Renal cortical epithelial cell (primary cell): ENCODE data around the gene F2RL1. TPM values are rescaled to one million over a fixed set of nuclear protein-coding genes. Genes with fewer than 3 reads are reported as not detected.
A peak's percentile ranks its signal among the peaks of the same experiment; 100 is the strongest.
"Not testable (repeated sequence)": the region's sequence is repeated elsewhere in the genome, so short reads cannot be mapped to it uniquely, and the experiment has no call there.

Experiments
- DNase-seq: peaks from one replicate; pipeline ENCODE4 v3.0.0-alpha.2; 2011; ENCODE audit warnings: low read depth
- total RNA-seq: library from RNA; depleted of rRNA; stranded (reverse); fragments of >200 nt; gene quantifications from 2 replicates; pipeline ENCODE4 v1.2.3, GENCODE V29; 2014

The F2RL1 gene
- total RNA-seq, 1 donor from 2014 or later: 119 TPM

DNA sequence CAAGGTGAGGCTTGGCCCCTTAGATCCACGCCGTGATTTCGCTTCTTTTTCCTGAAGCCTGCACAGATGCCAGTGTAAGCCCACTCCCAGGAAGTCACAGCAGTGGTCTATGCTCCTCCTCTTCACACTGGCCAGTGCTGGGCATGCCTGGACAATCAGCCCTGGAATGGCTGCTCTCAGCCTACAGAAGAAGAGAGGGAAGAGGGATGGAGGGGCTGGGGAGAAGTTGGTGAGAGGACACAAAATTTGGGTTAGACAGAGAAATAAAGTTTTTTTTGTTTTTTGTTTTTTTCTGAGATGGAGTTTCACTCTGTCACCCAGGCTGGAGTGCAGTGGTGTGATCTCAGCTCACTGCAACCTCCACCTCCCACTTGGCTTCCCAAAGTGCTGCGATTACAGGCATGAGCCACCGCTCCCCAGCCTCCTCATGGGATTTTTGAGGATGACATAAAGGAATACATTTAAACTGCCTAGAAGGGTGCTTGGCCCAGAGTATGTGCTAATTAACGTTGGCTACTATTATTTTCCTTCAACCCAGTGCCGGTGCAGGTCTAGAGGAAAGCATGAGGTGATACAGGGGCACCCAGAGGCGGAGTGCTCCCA lies 31.8 kb downstream of the F2RL1 start:
- no peak for DNase-seq

- DNase-seq: no peak
Observed at GRCh38 chr5:76851728-76852369, 33.0 kb downstream of the F2RL1 start.

- no peak for DNase-seq
Observed at GRCh38 chr5:76852772-76853171, 33.9 kb downstream of the F2RL1 start.

GRCh38 chr5:76853741-76854140 lies 34.9 kb downstream of the F2RL1 start:
- not testable (repeated sequence) for DNase-seq

DNA sequence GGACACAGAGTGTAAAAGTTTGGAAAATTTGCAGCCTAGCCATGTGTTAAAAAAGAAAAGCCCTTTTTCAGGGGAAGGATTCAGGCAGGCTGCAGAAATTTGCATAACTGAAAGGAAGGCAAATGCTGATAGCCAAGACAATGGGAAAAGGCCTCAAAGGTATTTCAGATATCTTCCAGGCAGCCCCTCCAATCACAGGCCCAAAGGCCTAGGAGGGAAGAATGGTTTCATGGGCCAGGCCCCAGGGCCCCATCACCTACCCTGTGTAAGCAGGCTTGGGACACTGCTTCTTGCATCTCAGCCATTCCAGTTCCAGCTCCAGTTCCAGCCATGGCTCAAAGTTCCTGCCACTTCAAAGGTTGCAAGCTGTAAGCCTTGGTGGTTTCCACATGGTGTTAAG lies 35.8 kb downstream of the F2RL1 start:
- DNase-seq: no peak

DNA sequence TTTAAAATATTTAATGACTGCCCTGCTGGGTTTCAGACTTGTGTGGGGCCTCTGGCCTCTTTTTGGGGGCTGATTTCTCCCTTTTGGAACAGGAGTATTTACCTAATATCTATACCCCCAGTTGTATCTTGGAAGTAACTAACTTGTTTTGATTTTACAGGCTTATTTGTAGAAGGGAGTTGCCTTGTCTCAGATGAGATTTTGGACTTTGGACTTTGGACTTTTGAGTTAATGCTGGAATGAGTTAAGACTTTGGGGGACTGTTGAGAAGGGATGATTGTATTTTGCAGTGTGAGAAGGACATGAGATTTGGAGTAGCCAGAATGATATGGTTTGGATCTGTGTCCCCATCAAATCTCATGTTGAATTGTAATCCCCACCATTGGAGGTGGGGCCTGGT lies 36.7 kb downstream of the F2RL1 start:
- not testable (repeated sequence) for DNase-seq

- no peak for DNase-seq
Observed at GRCh38 chr5:76855961-76856360, 37.1 kb downstream of the F2RL1 start.

GRCh38 chr5:76856800-76857199 lies 38.0 kb downstream of the F2RL1 start:
- DNase-seq: not testable (repeated sequence)

DNA sequence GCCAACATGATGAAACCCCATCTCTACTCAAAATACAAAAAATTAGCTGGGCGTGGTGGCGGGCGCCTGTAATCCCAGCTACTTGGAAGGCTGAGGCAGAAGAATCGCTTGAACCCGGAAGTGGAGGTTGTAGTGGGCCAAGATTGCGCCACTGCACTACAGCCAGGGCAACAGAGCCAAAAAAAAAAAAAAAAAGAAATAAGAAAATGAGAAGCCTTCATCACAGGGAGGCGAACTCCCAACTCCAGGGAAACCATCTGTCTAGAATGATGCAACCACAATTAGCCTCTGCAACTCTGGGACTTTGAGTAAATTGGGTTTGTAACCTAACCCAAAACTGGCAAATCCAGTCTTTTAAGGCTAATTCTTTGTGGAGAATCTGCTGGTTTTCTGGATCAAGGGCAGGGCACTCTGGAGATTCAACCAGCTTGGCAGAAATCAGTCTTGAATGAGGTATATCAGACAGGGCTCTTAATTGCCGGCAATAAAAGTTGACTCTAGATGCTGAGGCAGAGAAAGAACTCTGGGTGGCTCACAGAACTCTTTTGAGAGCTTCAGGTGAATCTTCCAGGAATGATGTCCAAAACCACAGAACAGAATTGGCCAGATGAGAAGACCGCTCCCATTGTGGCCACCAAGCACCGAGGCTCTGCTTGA lies 40.9 kb downstream of the F2RL1 start:
- no peak for DNase-seq

GRCh38 chr5:76861612-76862011 lies 42.8 kb downstream of the F2RL1 start:
- no peak for DNase-seq

- DNase-seq: no peak
Observed at GRCh38 chr5:76863001-76863400, 44.2 kb downstream of the F2RL1 start.

- DNase-seq: no peak
Observed at GRCh38 chr5:76866503-76866902, 47.7 kb downstream of the F2RL1 start.

GRCh38 chr5:76867038-76867437 lies 48.2 kb downstream of the F2RL1 start:
- DNase-seq: no peak

DNA sequence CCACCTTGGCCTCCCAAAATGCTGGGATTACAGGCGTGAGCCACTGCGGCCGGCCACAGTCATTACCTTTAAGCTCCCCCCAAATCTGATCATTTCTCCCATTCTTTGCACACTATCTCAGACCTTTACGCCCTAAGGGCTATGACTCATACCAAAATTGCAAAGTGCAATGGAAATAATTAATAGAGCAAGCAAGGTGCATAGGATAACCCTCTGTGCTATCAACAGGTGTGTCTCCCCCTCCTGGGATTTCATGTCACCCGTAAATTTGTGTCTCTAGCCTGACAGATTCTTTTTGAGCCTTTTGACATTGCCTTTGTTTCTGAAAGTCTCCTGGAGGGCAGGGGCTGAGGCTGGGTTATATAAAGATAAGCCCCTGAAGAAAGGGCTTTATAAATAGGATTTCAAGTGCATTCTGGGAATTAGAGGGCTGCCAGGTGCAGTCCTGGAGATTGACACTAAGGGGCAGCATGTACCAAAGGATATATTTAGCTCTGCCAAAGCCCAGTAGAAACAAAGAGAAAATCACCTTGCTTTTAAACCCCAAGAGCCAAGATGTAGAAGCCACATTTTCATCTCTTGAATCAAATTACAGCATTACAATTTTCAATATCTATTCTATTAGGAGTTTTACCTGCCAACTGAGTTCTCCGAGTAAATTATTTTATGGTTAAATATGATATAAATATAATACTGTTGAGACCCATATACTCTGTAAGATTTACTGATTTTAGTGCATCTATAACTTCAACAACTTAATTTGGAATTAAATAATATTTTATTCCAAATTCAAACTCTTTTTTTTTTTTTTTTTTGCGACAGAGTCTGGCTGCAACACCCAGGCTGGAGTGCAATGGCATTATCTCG lies 49.2 kb downstream of the F2RL1 start:
- peak; percentile 77 for DNase-seq

- DNase-seq: no peak
Observed at GRCh38 chr5:76870046-76870445, 51.2 kb downstream of the F2RL1 start.

DNA sequence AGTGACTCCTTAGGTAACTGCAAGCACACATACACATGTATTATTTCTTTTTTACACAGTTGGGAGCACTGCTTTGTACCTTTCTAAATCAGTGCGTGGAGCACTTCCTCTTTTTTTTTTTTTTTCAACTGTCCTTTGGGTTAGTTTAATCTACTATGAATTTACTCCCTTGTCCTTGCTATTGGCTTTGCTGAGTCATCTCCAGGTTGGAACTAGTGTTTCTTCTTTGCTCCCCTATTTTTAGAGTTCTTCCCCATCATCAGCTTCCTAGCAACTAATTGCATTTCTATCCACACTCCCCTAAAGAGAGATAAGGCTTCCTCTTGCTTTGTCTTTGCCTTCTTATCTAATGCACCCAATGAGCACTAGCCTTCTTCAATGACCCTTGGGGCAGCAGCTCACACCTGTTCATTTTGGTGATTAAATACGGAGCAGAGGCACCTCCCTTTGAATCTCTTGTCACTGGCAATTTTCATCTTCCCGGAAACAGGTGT lies 55.3 kb downstream of the F2RL1 start:
- no peak for DNase-seq

Other genes with a start within 250 kb of the F2RL1 start
- gene F2RL2, start 195.6 kb upstream of the F2RL1 start, total RNA-seq: 0.17 and 0.99 TPM in 2 replicates
- 14.4 and 80.5 TPM in 2 replicates for gene F2R, start 102.9 kb upstream of the F2RL1 start, total RNA-seq
- gene S100Z, start 31.0 kb downstream of the F2RL1 start, total RNA-seq: not detected in 2 replicates
- not detected in 2 replicates for gene CRHBP, start 134.0 kb downstream of the F2RL1 start, total RNA-seq
- 35.4 and 43.6 TPM in 2 replicates for gene AGGF1, start 211.4 kb downstream of the F2RL1 start, total RNA-seq